Duodenal mucosa (tissue), 2 donors: ENCODE measurements around the gene C1QTNF1.
A peak's percentile ranks its signal among the peaks of the same experiment; 100 is the strongest.

Source experiments
- H3K27ac ChIP-seq: one replicate; pipeline ENCODE4 v1.7.0; 2013; ENCODE audit warnings: low read depth, low read length
- H3K27me3 ChIP-seq, 2 donors: one replicate each; pipeline ENCODE4 v1.7.0; 2013; ENCODE audit warnings: low read length in 2 of 2, control low read depth in 1 of 2; ENCODE audit not compliant: insufficient read depth in 2 of 2, control insufficient read depth in 1 of 2
- H3K36me3 ChIP-seq, 2 donors: one replicate each; pipeline ENCODE4 v1.7.0; 2013; ENCODE audit warnings: low read length in 2 of 2, control low read depth in 1 of 2; ENCODE audit not compliant: insufficient read depth in 2 of 2, control insufficient read depth in 1 of 2
- H3K4me1 ChIP-seq, 2 donors: one replicate each; pipeline ENCODE4 v1.7.0; 2013; ENCODE audit warnings: low read length in 2 of 2, control low read depth in 1 of 2; ENCODE audit not compliant: insufficient read depth in 2 of 2, control insufficient read depth in 1 of 2
- H3K4me3 ChIP-seq, 2 donors: one replicate each; pipeline ENCODE4 v1.7.0; 2013; ENCODE audit warnings: low read length in 2 of 2, low read depth in 1 of 2
- H3K9ac ChIP-seq, 2 donors: one replicate each; pipeline ENCODE4 v1.7.0; 2013; ENCODE audit warnings: low read length in 2 of 2, low read depth in 1 of 2
- H3K9me3 ChIP-seq, 2 donors: one replicate each; pipeline ENCODE4 v1.7.0; 2013; ENCODE audit warnings: low read length in 2 of 2, control low read depth in 1 of 2; ENCODE audit not compliant: control insufficient read depth in 1 of 2

The C1QTNF1 gene

GRCh38 chr17:78998311-78999055, 25.5 kb upstream of the C1QTNF1 start:
- Histone ChIP-seq H3K9ac (peak overlapping the region in 1 of 2 donors; percentile 20), H3K27ac (peak overlapping the region; percentile 36), H3K9me3 (no peaks in the 10 kb centered on the region), H3K4me1 (peaks cover 56 to 69% of the 10 kb centered on the region in 2 donors), H3K27me3 (no peaks in the 10 kb centered on the region), H3K4me3 (no peak overlapping the region), H3K36me3 (peaks cover 10 to 70% of the 10 kb centered on the region in 2 donors)

GRCh38 chr17:78999056-78999768, 24.8 kb upstream of the C1QTNF1 start:
- Histone ChIP-seq H3K36me3 (peaks cover 7 to 63% of the 10 kb centered on the region in 2 donors), H3K9ac (peak overlapping the region in 1 of 2 donors; percentile 20)

GRCh38 chr17:78999947-79000395, 24.0 kb upstream of the C1QTNF1 start:
- H3K9me3 ChIP-seq, result no peaks in the 10 kb centered on the region
- H3K4me1 ChIP-seq, result peaks cover 49 to 57% of the 10 kb centered on the region in 2 donors
- peaks cover 7 to 56% of the 10 kb centered on the region in 2 donors for H3K36me3 ChIP-seq
- no peaks in the 10 kb centered on the region for H3K27me3 ChIP-seq
- H3K4me3 ChIP-seq, result no peak overlapping the region
- H3K9ac ChIP-seq, result no peak overlapping the region
- no peak overlapping the region for H3K27ac ChIP-seq

More at GRCh38 chr17:78999056-78999768, 24.8 kb upstream of the C1QTNF1 start:
- peak overlapping the region; percentile 36 for H3K27ac ChIP-seq
- H3K4me1 ChIP-seq, result peaks cover 49 to 64% of the 10 kb centered on the region in 2 donors
- H3K9me3 ChIP-seq, result no peaks in the 10 kb centered on the region
- H3K27me3 ChIP-seq, result no peaks in the 10 kb centered on the region
- no peak overlapping the region for H3K4me3 ChIP-seq

GRCh38 chr17:79000396-79001189, 23.4 kb upstream of the C1QTNF1 start:
- Histone ChIP-seq H3K27ac (peak overlapping the region; percentile 1), H3K36me3 (peaks cover 7 to 49% of the 10 kb centered on the region in 2 donors)

GRCh38 chr17:79001190-79002020, 22.6 kb upstream of the C1QTNF1 start:
- Histone ChIP-seq H3K27ac (no peak overlapping the region), H3K4me3 (no peak overlapping the region), H3K27me3 (no peaks in the 10 kb centered on the region), H3K9ac (peak overlapping the region in 1 of 2 donors; percentile 33), H3K4me1 (peaks cover 50 to 56% of the 10 kb centered on the region in 2 donors), H3K9me3 (no peaks in the 10 kb centered on the region), H3K36me3 (peaks cover 7 to 43% of the 10 kb centered on the region in 2 donors)

More at GRCh38 chr17:79000396-79001189, 23.4 kb upstream of the C1QTNF1 start:
- Histone ChIP-seq H3K4me1 (peaks cover 49 to 56% of the 10 kb centered on the region in 2 donors), H3K9me3 (no peaks in the 10 kb centered on the region), H3K27me3 (no peaks in the 10 kb centered on the region), H3K9ac (no peak overlapping the region), H3K4me3 (peak overlapping the region in 1 of 2 donors; percentile 3)

- Histone ChIP-seq H3K27me3 (no peaks in the 10 kb centered on the region), H3K9ac (no peak overlapping the region), H3K4me3 (peak overlapping the region in 1 of 2 donors; percentile 36), H3K9me3 (no peaks in the 10 kb centered on the region), H3K27ac (no peak overlapping the region), H3K4me1 (peaks cover 51 to 57% of the 10 kb centered on the region in 2 donors), H3K36me3 (peaks cover 6 to 37% of the 10 kb centered on the region in 2 donors)
Observed at GRCh38 chr17:79002291-79002690, 21.7 kb upstream of the C1QTNF1 start.

- Histone ChIP-seq H3K4me1 (peaks cover 51 to 57% of the 10 kb centered on the region in 2 donors), H3K27me3 (no peaks in the 10 kb centered on the region), H3K9ac (peak overlapping the region in 1 of 2 donors; percentile 25), H3K4me3 (peak overlapping the region; percentile 32 to 47), H3K27ac (no peak overlapping the region), H3K9me3 (no peaks in the 10 kb centered on the region), H3K36me3 (peaks cover 0 to 37% of the 10 kb centered on the region in 2 donors)
Observed at GRCh38 chr17:79002796-79003593, 21.0 kb upstream of the C1QTNF1 start.

- Histone ChIP-seq H3K9ac (peak overlapping the region in 1 of 2 donors; percentile 43), H3K36me3 (peaks cover 0 to 32% of the 10 kb centered on the region in 2 donors), H3K9me3 (no peaks in the 10 kb centered on the region), H3K27ac (no peak overlapping the region), H3K27me3 (no peaks in the 10 kb centered on the region), H3K4me3 (peak overlapping the region; percentile 25 to 47), H3K4me1 (peaks cover 51 to 57% of the 10 kb centered on the region in 2 donors)
Observed at GRCh38 chr17:79003661-79004411, 20.1 kb upstream of the C1QTNF1 start.
